Measurements from ENCODE around the gene MRPL14.
"Not testable (repeated sequence)": the region's sequence is repeated elsewhere in the genome, so short reads cannot be mapped to it uniquely, and the experiment has no call there.

The MRPL14 gene

DNA sequence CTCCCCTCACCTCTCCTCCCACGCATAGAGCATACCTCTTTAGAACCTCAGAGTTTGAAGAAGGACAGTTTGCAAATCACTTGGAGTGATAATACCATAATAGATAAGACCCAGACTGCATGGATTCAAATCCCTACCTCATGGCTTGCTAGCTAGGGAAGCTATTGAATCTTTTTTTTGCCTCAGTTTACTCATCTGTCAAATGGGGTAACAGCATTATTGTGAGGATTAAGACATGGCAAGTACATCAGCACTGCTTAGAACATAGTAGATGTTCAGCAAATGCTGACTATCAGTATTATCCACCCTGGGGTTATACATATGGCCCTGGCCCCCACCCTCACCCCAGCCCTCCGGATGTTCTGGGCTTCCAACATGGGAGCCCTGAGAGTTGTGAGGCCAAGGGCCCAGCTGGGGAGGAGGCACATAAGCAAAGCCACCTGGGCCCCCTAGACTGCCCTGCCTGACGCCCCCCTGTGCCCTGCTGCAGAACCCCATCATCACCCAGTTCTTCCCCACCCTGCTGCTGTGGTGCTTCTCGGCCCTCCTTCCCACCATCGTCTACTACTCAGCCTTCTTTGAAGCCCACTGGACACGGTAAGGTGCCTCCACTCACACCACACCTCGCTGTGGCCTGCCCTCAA lies 22.2 kb upstream of the MRPL14 start:
- no peak for DNase-seq

DNA sequence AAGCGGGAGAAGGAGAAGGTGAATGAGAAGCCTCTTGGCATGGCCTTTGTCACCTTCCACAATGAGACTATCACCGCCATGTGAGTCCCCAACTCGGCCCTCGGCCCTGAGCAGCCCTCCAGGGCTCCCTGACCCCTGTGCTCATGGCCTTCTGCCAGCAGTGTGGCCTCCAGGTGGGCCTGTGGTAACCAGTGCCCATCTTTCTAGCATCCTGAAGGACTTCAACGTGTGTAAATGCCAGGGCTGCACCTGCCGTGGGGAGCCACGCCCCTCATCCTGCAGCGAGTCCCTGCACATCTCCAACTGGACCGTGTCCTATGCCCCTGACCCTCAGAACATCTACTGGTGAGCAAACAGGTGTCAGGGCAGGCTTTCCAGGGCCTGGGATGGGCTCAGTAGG lies 21.1 kb upstream of the MRPL14 start:
- DNase-seq, result no peak

DNA sequence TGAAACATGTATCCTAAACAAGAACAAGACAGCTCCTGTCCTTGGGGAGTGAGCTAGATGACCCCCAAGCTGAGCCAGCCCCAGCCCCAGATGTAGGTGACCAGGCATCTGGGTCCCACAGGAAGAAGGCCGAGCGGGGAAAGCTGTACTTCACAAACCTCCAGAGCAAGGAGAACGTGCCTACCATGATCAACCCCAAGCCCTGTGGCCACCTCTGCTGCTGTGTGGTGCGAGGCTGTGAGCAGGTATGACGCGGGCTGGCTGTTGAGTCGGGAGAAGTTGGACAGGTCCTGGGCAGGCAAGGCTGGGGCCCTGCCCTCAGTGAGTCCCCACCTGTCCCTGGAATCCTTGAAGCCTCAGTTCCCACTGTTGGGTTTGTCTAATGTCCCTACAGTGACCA lies 20.0 kb upstream of the MRPL14 start:
- no peak for DNase-seq

DNA sequence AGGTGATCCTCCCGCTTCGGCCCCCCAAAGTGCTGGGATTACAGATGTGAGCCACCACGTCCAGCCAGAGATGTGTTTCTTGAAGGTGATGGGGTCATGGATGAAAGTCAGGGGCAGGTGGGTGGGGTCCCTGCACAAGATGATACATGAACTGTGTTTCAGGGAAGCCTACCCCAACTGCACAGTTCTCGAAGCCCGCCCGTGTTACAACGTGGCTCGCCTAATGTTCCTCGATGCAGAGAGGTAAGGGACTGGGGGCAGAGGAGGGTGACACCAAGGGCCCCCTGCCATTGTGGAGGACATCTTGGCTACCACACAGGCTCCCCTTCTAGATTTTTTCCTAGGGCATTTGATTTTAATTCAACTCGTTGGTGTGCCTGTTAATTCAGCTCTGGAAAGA lies 19.4 kb upstream of the MRPL14 start:
- no peak for DNase-seq

DNA sequence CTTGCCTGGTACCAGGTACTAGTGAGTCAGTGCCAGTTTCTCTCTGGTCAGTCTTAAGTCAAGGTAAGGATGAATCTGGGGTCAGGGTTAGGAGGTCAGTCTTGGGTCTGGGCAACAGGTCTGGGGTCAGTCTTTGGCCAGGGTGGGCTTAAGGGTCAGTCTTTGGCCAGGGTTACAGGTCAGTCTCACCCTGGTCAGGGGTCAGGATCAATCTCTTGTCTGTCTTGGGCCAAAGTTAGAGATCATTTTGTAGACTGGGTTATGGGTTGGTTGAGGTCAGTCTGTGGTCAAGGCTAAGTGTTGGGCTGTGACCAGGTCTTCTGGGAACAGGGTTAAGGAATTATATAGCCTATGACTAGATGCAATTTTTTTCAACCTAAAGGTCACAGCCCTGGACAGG lies 18.6 kb upstream of the MRPL14 start:
- DNase-seq, result no peak

DNA sequence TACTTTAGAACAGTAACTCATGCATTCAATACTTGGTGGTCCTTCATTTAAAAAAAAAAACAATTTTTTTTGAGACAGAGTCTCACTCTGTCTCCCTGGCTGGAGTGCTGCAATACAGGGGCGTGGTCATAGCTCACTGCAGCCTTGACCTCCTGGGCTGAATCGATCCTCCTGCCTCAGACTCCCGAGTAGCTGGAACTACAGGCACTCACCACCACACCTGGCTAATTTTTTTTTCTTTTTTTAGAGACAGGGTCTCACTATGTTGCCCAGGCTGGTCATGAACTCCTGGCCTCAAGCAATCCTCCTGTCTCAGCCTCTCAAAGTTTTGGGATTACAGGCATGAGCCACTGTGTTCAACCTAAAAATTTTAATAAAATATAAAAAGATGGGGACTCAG lies 17.3 kb upstream of the MRPL14 start:
- not testable (repeated sequence) for DNase-seq

DNA sequence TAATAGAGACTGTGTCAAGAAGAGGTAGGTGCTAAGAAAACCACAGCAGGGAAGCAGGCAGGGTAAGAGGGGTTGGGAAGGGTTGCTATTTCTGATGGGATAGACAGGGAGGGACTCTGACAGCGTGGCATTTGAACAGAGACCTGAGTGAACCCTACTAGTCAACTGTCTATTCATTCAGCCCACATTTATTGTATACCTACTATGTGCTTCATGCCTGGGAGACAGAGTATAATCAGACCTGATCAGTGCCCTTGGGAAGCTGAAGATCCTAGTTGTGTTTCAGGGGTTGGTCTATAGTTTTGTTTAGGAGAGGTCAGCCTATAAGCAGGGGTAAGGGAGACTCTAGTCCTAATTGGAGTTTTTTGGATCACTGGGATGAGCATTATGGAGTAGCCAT lies 16.5 kb upstream of the MRPL14 start:
- DNase-seq, result no peak

DNA sequence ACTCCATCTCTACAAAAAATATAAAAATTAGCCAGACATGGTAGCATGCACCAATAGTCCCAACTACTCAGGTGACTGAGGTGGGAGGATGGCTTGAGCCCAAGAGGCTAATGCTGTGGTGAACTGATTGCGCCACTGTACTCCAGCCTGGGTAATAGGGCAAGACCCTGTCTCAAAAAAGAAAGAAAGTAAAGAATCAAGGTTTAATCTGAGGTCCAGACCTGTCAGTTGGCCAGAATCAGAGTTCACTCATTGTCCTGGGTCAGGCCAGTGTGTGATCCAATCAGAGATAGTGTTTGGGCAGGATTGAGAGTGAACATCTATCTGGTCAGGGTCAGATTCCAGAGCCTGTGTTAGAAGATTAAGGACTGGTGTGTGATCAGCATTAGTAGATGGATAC lies 15.6 kb upstream of the MRPL14 start:
- no peak for DNase-seq

DNA sequence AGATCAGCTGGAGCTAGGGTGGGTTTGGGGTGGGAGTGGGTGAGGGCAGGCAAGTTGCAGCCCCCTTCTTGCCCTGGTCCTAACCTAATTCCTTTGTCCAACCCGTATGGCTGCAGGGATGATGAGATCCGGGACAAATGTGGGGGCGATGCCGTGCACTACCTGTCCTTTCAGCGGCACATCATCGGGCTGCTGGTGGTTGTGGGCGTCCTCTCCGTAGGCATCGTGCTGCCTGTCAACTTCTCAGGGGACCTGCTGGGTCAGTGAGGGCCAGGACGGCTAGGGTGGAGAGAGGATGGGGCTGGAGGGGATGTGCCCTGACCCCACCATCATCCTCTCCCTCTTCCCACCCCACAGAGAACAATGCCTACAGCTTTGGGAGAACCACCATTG lies 12.1 kb upstream of the MRPL14 start:
- no peak for DNase-seq

DNA sequence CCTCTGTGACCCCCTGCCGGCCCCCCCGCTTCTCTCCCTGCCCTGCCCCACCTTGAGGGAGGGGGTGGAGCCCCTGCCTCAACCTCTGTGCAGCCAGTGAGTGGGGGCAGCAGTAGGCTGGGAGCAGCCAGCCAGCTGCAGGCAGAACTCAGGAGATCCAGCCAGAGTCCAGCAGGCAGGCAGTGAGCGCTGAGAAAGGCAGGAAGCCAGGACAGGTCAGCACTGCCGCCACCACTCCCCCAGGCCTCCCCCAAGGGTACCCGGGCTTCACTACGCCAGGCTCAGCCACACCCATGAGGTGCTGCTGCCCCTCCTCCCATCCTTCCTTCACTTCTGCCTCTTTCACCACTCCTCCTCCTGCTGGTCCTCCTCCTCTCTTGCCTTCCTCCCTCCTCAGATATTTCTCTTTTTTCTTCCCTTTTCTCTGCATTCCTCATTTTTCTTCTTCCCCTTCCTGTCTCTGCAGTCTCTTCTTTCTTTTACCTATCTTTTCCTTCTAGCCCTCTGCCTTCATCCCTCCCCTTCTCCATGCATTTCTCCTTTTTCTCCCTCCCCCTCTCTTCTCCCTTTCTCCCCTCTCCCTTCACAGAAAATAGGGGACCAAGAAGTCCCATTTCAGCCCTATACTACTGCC lies 11.6 kb upstream of the MRPL14 start:
- no peak for DNase-seq

DNA sequence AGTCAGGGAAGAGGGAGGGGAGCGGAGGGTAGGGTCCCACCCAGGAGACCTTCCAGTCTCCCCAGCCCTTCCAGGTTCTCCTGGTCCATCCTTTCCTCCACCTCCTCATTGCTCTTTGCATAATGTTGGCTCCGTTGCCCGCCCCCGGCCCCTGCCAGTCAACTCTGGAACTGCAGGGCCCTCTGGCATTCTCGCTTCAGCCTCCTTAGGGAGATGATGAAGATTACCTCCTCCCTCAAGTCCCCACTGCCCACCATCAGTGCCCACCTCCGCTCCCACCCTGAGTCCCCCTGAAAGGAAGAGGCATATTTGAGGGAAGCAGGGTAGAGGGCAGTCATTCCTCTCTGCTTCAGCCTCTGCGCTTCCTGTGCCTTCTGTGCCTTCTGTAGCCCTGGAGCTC lies 8.6 kb upstream of the MRPL14 start:
- DNase-seq, result no peak

DNA sequence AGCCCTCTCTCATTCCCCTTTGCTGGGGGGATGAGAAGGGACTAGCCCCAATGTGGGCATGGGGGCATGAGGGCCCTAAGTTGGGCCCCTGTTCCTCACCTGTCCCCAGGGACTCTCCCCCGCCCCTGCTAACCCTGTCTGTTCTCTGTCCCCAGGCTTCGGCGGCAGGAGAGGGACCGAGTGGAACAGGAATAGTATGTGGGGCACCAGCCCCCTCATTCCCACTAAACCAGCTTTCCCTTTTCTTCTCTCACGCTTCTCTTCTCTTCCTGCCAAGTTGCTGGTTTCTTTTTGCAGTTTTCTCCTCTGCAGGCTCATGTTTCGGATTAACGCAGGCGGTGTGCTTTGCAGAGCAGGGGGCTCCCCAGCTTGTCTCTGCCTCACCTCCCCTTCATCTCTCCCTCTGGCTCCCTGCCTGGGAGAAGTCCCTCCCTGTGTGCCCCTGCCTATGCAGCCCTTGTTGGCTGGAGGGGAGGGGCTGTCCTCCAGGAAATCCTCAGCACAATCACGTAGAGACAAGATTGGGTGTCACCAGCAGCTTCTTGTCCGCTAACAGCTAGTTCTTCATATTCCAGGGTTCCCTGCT lies 8.0 kb upstream of the MRPL14 start:
- DNase-seq, result no peak

DNA sequence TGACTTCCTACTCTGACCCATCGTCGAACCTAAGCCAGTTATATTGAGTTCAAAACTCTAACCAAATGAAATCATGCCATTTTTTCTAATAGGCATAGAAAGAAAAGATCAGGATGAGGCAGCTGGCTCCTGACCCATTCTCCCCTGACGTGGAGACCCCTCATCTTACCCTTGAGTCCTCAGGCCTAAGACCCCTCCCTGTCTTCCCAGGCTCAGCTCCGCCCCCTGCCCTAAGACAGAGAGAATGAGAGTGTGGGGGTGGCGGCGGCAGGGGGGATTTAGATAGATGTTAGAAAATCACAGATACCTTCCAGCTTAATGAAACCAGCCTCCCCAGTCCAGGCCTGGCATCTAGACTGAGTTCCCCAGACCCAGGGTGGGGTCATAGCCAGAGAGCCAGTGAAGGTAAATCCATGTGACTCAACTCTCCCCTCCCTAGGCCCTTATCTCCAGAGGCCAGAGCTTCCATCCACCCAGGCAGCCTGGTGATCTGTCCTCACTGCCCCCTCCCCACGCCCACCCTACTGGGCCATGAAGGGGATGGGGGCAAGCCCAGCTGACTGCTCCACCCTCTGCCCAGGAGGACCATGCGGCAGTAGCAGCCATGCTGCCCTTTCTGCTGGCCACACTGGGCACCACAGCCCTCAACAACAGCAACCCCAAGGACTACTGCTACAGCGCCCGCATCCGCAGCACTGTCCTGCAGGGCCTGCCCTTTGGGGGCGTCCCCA lies 6.9 kb upstream of the MRPL14 start:
- DNase-seq, result no peak

DNA sequence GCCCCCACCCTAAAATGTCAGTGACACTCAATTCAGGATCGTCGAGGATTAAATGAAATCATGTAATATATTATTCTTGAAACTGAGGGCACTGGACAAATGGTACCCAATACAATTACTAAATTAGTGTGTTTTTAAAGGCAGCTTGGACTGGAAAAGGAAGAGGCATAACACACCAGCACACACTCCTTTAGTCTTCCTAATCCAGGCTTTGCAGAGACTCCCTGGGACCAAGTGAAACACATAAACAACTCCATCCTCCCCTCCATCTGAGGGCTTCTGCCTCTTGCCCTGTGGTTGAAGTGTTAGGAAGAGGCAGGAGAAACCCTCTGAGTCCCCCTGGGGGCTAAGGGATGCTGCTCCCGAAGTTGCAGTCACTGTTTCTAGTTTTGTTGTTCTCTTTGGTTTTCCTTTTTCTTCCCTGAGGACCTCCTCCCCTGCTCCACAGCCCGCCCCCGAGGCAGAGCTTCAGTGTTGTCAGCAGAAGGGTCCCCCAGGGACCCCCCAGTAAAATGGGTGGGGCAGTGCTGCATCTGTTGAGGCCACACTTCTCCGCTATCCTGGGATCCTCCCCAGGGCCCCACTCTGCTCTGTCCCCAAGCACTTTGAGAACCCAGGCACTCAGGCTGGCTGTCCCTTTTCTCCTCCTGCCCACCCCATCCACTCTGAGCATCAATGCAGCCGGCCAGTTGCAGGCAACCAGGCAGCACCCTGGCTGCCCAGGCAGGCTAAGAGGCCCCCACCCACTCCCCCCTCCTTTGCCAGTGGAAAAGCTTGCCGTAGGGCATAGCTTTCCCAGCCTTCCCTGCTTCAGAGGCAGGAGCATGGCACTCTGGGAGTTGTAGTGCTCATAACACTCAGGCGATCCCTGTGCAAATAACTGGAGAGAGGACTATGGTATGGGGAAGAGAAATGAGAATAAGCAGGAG lies 6.0 kb upstream of the MRPL14 start:
- DNase-seq, result peak; percentile 38

DNA sequence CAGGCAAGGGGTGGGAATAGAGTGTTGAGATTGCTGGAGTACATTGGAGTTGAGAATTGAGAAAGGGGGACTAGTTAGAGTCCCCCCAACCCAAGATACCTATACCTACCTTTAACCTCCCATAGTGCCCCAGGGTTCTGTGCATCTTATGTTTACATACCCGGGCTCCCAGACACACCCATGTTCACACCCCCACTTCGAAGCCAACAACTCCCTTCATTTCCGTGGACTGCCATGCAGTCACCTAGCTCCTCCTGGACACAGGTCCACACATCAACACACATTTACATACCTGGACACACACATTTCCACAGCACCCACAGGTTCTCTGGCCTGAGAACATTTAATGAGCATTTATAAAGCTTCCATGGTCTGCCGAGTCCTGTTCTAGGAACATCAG lies 5.2 kb upstream of the MRPL14 start:
- DNase-seq, result no peak

DNA sequence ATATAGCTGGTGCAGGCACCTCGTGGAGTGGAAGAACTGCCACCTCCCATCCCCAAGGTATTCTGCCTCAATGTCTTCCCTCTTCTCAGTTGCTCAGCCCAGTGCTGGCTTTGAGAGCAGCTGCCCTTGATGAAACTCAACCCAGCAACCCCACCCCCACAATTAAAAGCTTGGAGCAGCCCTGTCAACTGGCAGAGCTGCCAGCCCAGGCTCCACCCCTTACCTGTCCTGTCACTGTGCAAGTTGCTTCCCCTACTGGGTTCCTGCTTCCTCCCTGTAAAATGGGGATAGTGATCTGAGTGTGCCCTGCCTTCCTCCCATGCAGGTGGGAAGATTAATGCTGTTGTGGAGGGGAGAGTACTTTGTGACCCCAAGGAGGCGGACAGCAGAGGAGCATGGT lies 4.6 kb upstream of the MRPL14 start:
- DNase-seq, result no peak

DNA sequence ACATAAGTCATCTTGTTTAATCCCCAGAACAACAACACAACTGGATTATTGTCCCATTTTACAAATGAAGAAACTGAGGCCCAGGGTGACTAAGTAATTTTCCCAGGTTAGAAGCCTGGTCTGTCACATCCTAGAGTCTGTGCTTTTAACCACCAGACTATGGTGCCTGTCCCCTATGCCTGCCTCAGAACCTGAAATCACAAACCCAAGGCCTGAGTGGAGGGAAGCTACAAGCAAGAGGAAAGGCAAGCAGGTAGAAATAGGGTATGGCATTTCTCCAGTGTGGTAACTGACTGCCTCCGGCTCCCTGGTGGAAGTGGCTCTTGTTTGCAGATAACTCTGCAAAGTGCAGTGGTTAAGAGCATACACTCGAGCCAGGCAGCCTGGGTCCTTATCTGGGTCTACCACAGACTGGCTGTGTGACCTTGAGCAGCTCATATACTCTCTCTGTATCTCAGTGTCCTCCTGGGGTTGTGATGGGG lies 2.6 kb upstream of the MRPL14 start:
- DNase-seq, result no peak

DNA sequence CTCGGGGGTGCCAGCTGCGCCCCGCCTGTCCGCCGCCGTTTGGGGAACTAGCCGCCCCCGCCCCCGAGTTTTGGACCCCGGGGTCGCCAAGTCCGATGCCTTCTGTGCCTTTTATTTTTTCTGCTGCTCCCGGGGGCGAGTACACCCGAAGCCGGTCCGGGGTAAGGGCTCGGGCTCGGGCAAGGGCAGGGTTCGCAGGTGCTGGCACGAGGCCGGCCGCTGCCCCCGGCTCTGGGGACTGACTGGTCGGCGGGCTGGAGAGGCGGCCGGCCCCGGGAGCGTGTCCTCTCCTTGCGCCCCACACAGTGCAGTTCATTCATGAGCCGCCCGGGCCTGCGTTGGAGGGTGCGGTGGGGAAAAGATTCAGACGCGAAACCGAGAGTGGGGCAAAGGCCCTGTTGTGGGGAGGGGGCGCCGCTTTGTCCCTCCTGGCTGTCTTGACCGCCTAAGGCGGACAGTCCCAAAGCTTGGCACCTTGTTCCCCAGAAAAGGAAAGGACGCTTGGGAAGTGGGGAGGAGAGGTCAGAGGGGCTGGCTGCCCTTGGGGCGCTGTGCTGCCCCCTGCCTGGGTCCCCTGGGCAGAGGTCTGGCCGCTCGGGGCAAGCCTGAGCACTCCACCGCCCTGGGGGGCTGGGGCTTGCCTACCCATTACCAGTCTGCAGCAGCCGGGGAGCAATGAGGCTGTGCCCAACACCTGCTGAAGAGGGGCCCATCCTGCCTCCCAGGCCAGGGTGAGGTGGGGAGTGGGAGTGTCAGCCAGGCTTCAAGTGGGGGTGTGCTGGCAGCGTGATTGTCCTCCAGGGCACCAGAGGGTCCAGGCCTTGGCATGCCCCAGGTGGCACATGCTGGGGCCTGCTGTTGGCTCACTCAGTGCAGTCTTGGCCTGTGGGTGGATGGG lies 1.0 kb upstream of the MRPL14 start:
- DNase-seq, result no peak

DNA sequence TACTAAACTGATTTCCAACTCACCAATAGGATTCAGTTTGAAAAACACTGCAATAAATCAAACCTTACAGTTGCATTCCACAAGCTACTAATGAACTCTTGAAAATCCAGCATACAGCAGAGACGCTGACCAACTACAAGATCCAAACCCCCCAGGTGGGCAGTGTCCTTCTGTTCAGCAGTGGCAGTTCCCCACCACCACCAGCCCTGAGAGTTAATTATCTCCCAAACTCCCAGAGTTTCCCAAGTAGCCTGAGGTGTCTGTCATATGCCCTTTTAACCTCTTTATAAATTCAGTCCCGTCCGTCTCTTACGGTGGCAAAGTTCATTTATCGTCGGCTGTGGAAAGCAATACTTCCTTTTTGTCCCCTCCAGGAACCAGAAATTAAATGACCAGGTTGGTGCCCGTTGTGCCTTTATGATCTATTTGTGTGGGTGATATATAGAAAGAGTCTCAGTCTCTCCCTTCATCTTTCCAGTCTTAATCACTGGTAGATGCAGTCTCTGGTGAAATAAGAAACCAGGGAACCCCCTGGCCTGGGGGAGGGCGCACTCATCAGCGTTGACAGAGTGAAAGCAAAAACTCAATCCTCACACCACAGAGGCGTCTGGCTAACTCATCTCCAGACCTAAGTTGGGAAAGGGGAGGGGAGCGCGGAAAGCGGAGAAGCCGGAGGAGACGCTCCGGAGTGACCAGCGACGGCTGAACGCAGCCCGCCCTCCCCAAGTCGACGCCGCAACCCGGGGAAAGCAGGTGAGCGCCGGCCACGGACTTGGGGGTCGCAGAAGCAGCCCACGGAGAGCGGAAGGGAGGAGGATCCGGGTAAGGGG lies 717 bp downstream of the MRPL14 start:
- DNase-seq, result peak; percentile 31

DNA sequence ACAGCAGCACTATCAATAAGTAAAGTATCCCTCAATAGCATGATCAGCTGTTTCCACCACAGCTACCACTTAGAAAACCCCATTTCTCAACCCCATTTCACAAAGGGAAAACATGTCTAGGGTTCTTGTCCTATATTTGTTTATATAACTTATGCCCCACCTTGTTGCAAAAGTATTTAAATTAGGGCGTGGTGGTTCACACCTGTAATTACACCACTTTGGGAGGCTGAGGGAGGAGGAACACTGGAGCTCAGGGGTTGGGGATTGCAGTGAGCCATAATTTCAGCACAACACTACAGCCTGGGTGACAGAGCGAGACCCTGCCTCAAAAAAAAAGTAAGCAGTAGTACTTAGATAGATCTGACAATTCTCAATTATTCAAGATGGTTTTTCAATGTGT lies 3.7 kb downstream of the MRPL14 start:
- DNase-seq, result no peak

DNA sequence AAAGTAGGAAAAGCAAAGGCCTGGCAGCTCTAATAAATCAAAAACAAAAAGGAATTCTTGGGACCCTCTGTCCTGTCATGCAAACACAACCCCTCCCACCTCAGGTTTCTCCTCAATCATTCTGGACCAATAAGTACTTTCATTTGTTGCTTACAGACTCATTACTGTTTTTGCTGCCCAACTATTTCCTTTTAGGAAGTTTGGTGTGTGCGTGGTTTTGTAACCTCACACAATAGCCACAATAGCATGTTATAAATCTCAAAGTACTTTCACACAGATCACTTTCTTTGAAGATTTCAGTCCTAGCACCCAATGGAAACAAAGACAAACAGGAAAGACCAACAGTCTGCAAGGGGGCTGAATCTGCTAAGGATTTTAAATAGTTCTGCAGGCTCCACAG lies 4.5 kb downstream of the MRPL14 start:
- DNase-seq, result no peak

Measured in NCI-H774 (cell line).